Measurements from ENCODE around the gene D2HGDH. TPM values are rescaled to one million over a fixed set of nuclear protein-coding genes. Genes with fewer than 3 reads are reported as not detected.
"Not testable (repeated sequence)": the region's sequence is repeated elsewhere in the genome, so short reads cannot be mapped to it uniquely, and the experiment has no call there.

The D2HGDH gene
- total and polyA plus RNA-seq, 4 donors, result 12.4 to 42.8 (median 19.3) TPM

DNA sequence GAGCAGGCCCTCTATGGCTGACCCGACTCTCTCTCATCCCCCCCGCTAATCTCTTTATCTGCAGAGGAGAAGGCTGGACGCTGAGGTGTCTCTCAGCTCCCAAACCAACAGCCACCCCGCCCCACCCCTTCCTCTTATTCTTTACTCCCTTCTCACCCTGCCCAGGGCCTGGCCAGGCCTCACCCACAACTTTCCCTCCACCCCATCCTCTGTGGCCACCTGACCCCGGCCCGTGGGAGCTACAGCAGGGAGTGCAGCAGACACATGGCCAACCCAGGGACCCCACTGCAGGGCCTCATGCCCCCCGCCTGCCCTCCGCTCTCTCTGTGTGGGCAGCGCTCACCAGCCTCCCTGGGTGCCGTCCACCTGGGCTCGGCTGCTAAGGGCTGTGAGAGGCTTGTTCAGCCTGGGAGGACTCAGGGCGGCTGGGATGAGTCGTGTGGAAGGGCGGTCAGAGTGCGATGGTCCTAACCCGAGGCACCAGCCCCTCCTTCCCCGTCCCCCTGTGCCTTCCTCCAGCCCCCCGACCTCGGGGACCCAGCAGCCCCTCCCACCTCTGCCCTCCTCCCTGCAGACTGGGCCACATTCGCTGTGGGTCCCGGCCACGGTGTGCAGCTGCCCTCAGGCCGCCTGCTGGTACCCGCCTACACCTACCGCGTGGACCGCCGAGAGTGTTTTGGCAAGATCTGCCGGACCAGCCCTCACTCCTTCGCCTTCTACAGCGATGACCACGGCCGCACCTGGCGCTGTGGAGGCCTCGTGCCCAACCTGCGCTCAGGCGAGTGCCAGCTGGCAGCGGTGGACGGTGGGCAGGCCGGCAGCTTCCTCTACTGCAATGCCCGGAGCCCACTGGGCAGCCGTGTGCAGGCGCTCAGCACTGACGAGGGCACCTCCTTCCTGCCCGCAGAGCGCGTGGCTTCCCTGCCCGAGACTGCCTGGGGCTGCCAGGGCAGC lies 81.3 kb downstream of the D2HGDH start:
- H3K36me3 ChIP-seq (ENCODE audit: control insufficient read depth, insufficient read depth, low read length), result peaks cover 15% of the 10 kb centered on the region
- no peak for DNase-seq (ENCODE audit: low read depth in 4 of 6, low spot score in 6 of 6)
- 85% methylated on average over 48 of the region's 48 CpGs for WGBS (ENCODE audit: insufficient coverage)
- no peak overlapping the region for H3K4me3 ChIP-seq (ENCODE audit: low read depth, low read length)
- no peaks in the 10 kb centered on the region for H3K9me3 ChIP-seq (ENCODE audit: control insufficient read depth, insufficient read depth, low read length)
- no peak overlapping the region for H3K27ac ChIP-seq (ENCODE audit: low read depth, low read length)
- no peaks in the 10 kb centered on the region for H3K27me3 ChIP-seq (ENCODE audit: control insufficient read depth, insufficient read depth, low read length)
- H3K4me1 ChIP-seq (ENCODE audit: control insufficient read depth, insufficient read depth, low read length), result peaks cover 45% of the 10 kb centered on the region

DNA sequence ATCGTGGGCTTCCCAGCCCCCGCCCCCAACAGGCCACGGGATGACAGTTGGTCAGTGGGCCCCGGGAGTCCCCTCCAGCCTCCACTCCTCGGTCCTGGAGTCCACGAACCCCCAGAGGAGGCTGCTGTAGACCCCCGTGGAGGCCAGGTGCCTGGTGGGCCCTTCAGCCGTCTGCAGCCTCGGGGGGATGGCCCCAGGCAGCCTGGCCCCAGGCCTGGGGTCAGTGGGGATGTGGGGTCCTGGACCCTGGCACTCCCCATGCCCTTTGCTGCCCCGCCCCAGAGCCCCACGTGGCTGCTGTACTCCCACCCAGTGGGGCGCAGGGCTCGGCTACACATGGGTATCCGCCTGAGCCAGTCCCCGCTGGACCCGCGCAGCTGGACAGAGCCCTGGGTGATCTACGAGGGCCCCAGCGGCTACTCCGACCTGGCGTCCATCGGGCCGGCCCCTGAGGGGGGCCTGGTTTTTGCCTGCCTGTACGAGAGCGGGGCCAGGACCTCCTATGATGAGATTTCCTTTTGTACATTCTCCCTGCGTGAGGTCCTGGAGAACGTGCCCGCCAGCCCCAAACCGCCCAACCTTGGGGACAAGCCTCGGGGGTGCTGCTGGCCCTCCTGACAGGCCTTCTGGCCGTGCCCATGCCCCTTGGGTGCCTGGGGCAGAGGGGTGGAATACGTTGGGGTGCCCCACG lies 82.1 kb downstream of the D2HGDH start:
- H3K4me3 ChIP-seq (ENCODE audit: low read depth, low read length), result no peak overlapping the region
- 73% methylated on average over 32 of the region's 33 CpGs for WGBS (ENCODE audit: insufficient coverage)
- no peak overlapping the region for H3K27ac ChIP-seq (ENCODE audit: low read depth, low read length)
- no peaks in the 10 kb centered on the region for H3K9me3 ChIP-seq (ENCODE audit: control insufficient read depth, insufficient read depth, low read length)
- peaks cover 15% of the 10 kb centered on the region for H3K36me3 ChIP-seq (ENCODE audit: control insufficient read depth, insufficient read depth, low read length)
- H3K4me1 ChIP-seq (ENCODE audit: control insufficient read depth, insufficient read depth, low read length), result peaks cover 37% of the 10 kb centered on the region
- no peak for DNase-seq (ENCODE audit: low read depth in 4 of 6, low spot score in 6 of 6)
- no peaks in the 10 kb centered on the region for H3K27me3 ChIP-seq (ENCODE audit: control insufficient read depth, insufficient read depth, low read length)

GRCh38 chr2:241817126-241817820 lies 82.8 kb downstream of the D2HGDH start:
- H3K9me3 ChIP-seq (ENCODE audit: control insufficient read depth, insufficient read depth, low read length), result no peaks in the 10 kb centered on the region
- peaks cover 30% of the 10 kb centered on the region for H3K4me1 ChIP-seq (ENCODE audit: control insufficient read depth, insufficient read depth, low read length)
- H3K27ac ChIP-seq (ENCODE audit: low read depth, low read length), result no peak overlapping the region
- H3K4me3 ChIP-seq (ENCODE audit: low read depth, low read length), result no peak overlapping the region
- DNase-seq (ENCODE audit: low read depth in 4 of 6, low spot score in 6 of 6), result no peak
- WGBS (ENCODE audit: insufficient coverage), result 69% methylated on average over 10 of the region's 16 CpGs
- no peaks in the 10 kb centered on the region for H3K27me3 ChIP-seq (ENCODE audit: control insufficient read depth, insufficient read depth, low read length)
- peaks cover 19% of the 10 kb centered on the region for H3K36me3 ChIP-seq (ENCODE audit: control insufficient read depth, insufficient read depth, low read length)

DNA sequence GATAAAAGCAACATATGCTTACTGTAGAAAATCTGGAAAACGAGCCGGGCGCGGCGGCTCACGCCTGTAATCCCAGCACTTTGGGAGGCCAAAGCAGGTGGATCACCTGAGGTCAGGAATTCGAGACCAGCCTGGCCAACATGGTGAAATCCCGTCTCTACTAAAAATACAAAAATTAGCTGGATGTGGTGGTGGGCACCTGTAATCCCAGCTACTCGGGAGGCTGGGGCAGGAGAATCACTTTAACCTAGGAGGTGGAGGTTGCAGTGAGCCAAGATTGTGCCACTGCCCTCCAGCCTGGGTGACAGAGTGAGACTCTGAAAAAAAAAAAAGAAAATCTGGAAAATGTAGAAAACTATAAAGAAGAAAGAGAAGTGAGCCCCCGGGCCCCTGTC lies 83.4 kb downstream of the D2HGDH start:
- H3K4me3 ChIP-seq (ENCODE audit: low read depth, low read length); H3K9me3 ChIP-seq (ENCODE audit: control insufficient read depth, insufficient read depth, low read length); DNase-seq (ENCODE audit: low read depth in 4 of 6, low spot score in 6 of 6); H3K27me3 ChIP-seq (ENCODE audit: control insufficient read depth, insufficient read depth, low read length); H3K27ac ChIP-seq (ENCODE audit: low read depth, low read length): not testable (repeated sequence)
- WGBS (ENCODE audit: insufficient coverage), result 79% methylated on average over 1 of the region's 10 CpGs
- H3K4me1 ChIP-seq (ENCODE audit: control insufficient read depth, insufficient read depth, low read length), result peaks cover 25% of the 10 kb centered on the region
- H3K36me3 ChIP-seq (ENCODE audit: control insufficient read depth, insufficient read depth, low read length), result peaks cover 19% of the 10 kb centered on the region

Other genes starting within 250 kb of the D2HGDH start
- gene STK25, start 226.0 kb upstream of the D2HGDH start, total RNA-seq, result 100 to 1,000 TPM; 134 to 165 TPM
- gene STK25, start 226.0 kb upstream of the D2HGDH start, polyA plus RNA-seq (ENCODE audit: insufficient read length in 2 of 2), result 100 to 1,000 TPM; 216 to 255 TPM
- 10 to 100 TPM; 15.5 to 26.4 TPM for gene BOK, start 175.9 kb upstream of the D2HGDH start, total RNA-seq
- 10 to 100 TPM; 48.2 to 52.7 TPM for gene BOK, start 175.9 kb upstream of the D2HGDH start, polyA plus RNA-seq (ENCODE audit: insufficient read length in 2 of 2)
- gene THAP4, start 97.5 kb upstream of the D2HGDH start, total RNA-seq, result 10 to 100 TPM; 18.5 to 45.8 TPM
- gene THAP4, start 97.5 kb upstream of the D2HGDH start, polyA plus RNA-seq (ENCODE audit: insufficient read length in 2 of 2), result 10 to 100 TPM; 45.1 to 48.4 TPM
- 10 to 100 TPM; 53.8 to 64.2 TPM for gene ATG4B, start 96.9 kb upstream of the D2HGDH start, total RNA-seq
- gene ATG4B, start 96.9 kb upstream of the D2HGDH start, polyA plus RNA-seq (ENCODE audit: insufficient read length in 2 of 2), result 100 to 1,000 TPM in 1 of 2 donors, 10 to 100 TPM in 1; 83.9 to 124 TPM
- 10 to 100 TPM; 13.1 to 34.2 TPM for gene DTYMK, start 47.8 kb upstream of the D2HGDH start, total RNA-seq
- gene DTYMK, start 47.8 kb upstream of the D2HGDH start, polyA plus RNA-seq (ENCODE audit: insufficient read length in 2 of 2), result 10 to 100 TPM; 43.8 to 51.6 TPM
- gene ING5, start 32.6 kb upstream of the D2HGDH start, total RNA-seq, result 10 to 100 TPM; 29.9 to 37.4 TPM
- 10 to 100 TPM; 34.3 to 51.2 TPM for gene ING5, start 32.6 kb upstream of the D2HGDH start, polyA plus RNA-seq (ENCODE audit: insufficient read length in 2 of 2)
- gene GAL3ST2, start 42.2 kb downstream of the D2HGDH start, total RNA-seq, result under 1 TPM; 0.33 to 0.50 TPM
- under 1 TPM; 0.77 to 0.79 TPM for gene GAL3ST2, start 42.2 kb downstream of the D2HGDH start, polyA plus RNA-seq (ENCODE audit: insufficient read length in 2 of 2)
- 1 to 10 TPM; 1.2 to 1.3 TPM for gene NEU4, start 74.6 kb downstream of the D2HGDH start, total RNA-seq
- 1 to 10 TPM; 8.2 to 8.3 TPM for gene NEU4, start 74.6 kb downstream of the D2HGDH start, polyA plus RNA-seq (ENCODE audit: insufficient read length in 2 of 2)
- under 1 TPM; 0.06 to 0.20 TPM for gene PDCD1, start 124.3 kb downstream of the D2HGDH start, total RNA-seq
- gene PDCD1, start 124.3 kb downstream of the D2HGDH start, polyA plus RNA-seq (ENCODE audit: insufficient read length in 2 of 2), result not detected
- 1 to 10 TPM; 1.9 to 5.3 TPM for gene RTP5, start 135.1 kb downstream of the D2HGDH start, total RNA-seq
- gene RTP5, start 135.1 kb downstream of the D2HGDH start, polyA plus RNA-seq (ENCODE audit: insufficient read length in 2 of 2), result 10 to 100 TPM; 27.9 to 30.2 TPM